Stimulated activated CD8-positive, alpha-beta memory T cell treated with anti-CD3 and anti-CD28 coated beads, Interleukin-4, amount 100 ng/mL, for 24 hours (primary cell): ENCODE results near the gene GPR161.
"Not testable (repeated sequence)": the region's sequence is repeated elsewhere in the genome, so short reads cannot be mapped to it uniquely, and the experiment has no call there.

ENCODE experiments used
- DNase-seq: peaks from one replicate; pipeline ENCODE4 v3.0.0-alpha.2; 2020; ENCODE audit warnings: low read depth

Gene GPR161

GRCh38 chr1:168087696-168088095, 49.0 kb downstream of the GPR161 start:
- no peak for DNase-seq

GRCh38 chr1:168086438-168086837, 50.3 kb downstream of the GPR161 start:
- DNase-seq: no peak

GRCh38 chr1:168085401-168085872, 51.3 kb downstream of the GPR161 start:
- DNase-seq: no peak

GRCh38 chr1:168084396-168085231, 52.1 kb downstream of the GPR161 start:
- DNase-seq: peak; percentile 45

GRCh38 chr1:168083456-168084325, 53.0 kb downstream of the GPR161 start:
- no peak for DNase-seq

- peak; percentile 60 for DNase-seq
Measured at GRCh38 chr1:168082008-168082876, 54.5 kb downstream of the GPR161 start.

GRCh38 chr1:168081373-168082007, 55.2 kb downstream of the GPR161 start:
- no peak for DNase-seq

GRCh38 chr1:168079761-168080160, 57.0 kb downstream of the GPR161 start:
- no peak for DNase-seq

GRCh38 chr1:168069384-168069783, 67.3 kb downstream of the GPR161 start:
- DNase-seq: no peak

GRCh38 chr1:168065506-168065905, 71.2 kb downstream of the GPR161 start:
- DNase-seq: no peak

GRCh38 chr1:168064216-168064615, 72.5 kb downstream of the GPR161 start:
- DNase-seq: no peak

- no peak for DNase-seq
Measured at GRCh38 chr1:168057921-168058320, 78.8 kb downstream of the GPR161 start.

GRCh38 chr1:168057355-168057754, 79.4 kb downstream of the GPR161 start:
- no peak for DNase-seq

GRCh38 chr1:168056152-168056551, 80.6 kb downstream of the GPR161 start:
- DNase-seq: not testable (repeated sequence)

- no peak for DNase-seq
Measured at GRCh38 chr1:168054117-168054516, 82.6 kb downstream of the GPR161 start.

- DNase-seq: no peak
Measured at GRCh38 chr1:168053681-168054080, 83.0 kb downstream of the GPR161 start.

GRCh38 chr1:168050880-168051279, 85.8 kb downstream of the GPR161 start:
- DNase-seq: no peak

- no peak for DNase-seq
Measured at GRCh38 chr1:168050307-168050706, 86.4 kb downstream of the GPR161 start.

GRCh38 chr1:168045311-168045710, 91.4 kb downstream of the GPR161 start:
- no peak for DNase-seq

- DNase-seq: no peak
Measured at GRCh38 chr1:168042362-168042761, 94.4 kb downstream of the GPR161 start.

- DNase-seq: no peak
Measured at GRCh38 chr1:168035345-168035744, 101.4 kb downstream of the GPR161 start.
